Mesenchymal stem cell (in vitro differentiated cells and primary cell): ENCODE measurements around the gene EXOSC10.

ENCODE experiments used
- DNase-seq: peaks from one replicate; pipeline ENCODE4 v3.0.0-alpha.2; 2013
- H2AFZ ChIP-seq: one replicate; pipeline ENCODE4 v1.6.1; 2013; ENCODE audit warnings: low read depth, mild to moderate bottlenecking, control low read depth, inconsistent platforms, low read length, moderate library complexity
- H2AK5ac ChIP-seq: 2 replicates; pipeline ENCODE4 v1.6.1; 2013; ENCODE audit warnings: low read length, moderate library complexity, mild to moderate bottlenecking, inconsistent platforms; ENCODE audit not compliant: severe bottlenecking
- H2BK120ac ChIP-seq: one replicate; pipeline ENCODE4 v1.6.1; 2013; ENCODE audit warnings: low read depth, mild to moderate bottlenecking, inconsistent platforms, low read length, moderate library complexity
- H2BK12ac ChIP-seq, 2 experiments: one replicate each; pipeline ENCODE4 v1.6.1; 2013; ENCODE audit warnings: inconsistent platforms in 2 of 2, low read length in 2 of 2, mild to moderate bottlenecking in 2 of 2, moderate library complexity in 2 of 2, control low read depth in 1 of 2
- H2BK15ac ChIP-seq: one replicate; pipeline ENCODE4 v1.6.1; 2013; ENCODE audit warnings: mild to moderate bottlenecking, low read depth, inconsistent platforms; ENCODE audit not compliant: poor library complexity, severe bottlenecking
- H2BK5ac ChIP-seq: 2 replicates; pipeline ENCODE4 v1.6.1; 2013; ENCODE audit warnings: low read depth, mild to moderate bottlenecking, low read length, control low read depth, inconsistent platforms; ENCODE audit not compliant: poor library complexity, severe bottlenecking
- H3K14ac ChIP-seq, 2 experiments: one replicate each; pipeline ENCODE4 v1.6.1; 2013; ENCODE audit warnings: inconsistent platforms in 2 of 2, low read length in 2 of 2, control low read depth in 1 of 2, mild to moderate bottlenecking in 1 of 2, moderate library complexity in 1 of 2
- H3K18ac ChIP-seq, 2 experiments: one replicate each; pipeline ENCODE4 v1.6.1; 2013; ENCODE audit warnings: inconsistent platforms in 2 of 2, low read length in 2 of 2, control low read depth in 1 of 2, low read depth in 1 of 2, mild to moderate bottlenecking in 1 of 2
- H3K23ac ChIP-seq, 2 experiments: one replicate each; pipeline ENCODE4 v1.6.1; 2013; ENCODE audit warnings: inconsistent platforms in 2 of 2, low read length in 2 of 2, mild to moderate bottlenecking in 2 of 2, moderate library complexity in 2 of 2, control low read depth in 1 of 2
- H3K27ac ChIP-seq: 2 replicates; pipeline ENCODE4 v1.5.1; 2013; ENCODE audit warnings: mild to moderate bottlenecking, moderate library complexity, low read length, control low read depth, inconsistent platforms; ENCODE audit not compliant: poor library complexity, severe bottlenecking
- H3K27me3 ChIP-seq, 2 experiments: 2 replicates each; pipeline versions ENCODE4 v1.6.1 to v1.7.0; 2013; ENCODE audit warnings: low read length in 2 of 2, mild to moderate bottlenecking in 2 of 2, moderate library complexity in 2 of 2, control low read depth in 1 of 2, inconsistent platforms in 1 of 2; ENCODE audit not compliant: control insufficient read depth in 1 of 2, insufficient read depth in 1 of 2
- H3K36me3 ChIP-seq, 2 experiments: 2 replicates each; pipeline versions ENCODE4 v1.6.1 to v1.7.0; 2013; ENCODE audit warnings: low read length in 2 of 2, control low read depth in 1 of 2, inconsistent platforms in 1 of 2, low read depth in 1 of 2, mild to moderate bottlenecking in 1 of 2; ENCODE audit not compliant: insufficient read depth in 2 of 2, control insufficient read depth in 1 of 2
- H3K4ac ChIP-seq, 2 experiments: one replicate each; pipeline ENCODE4 v1.6.1; 2013; ENCODE audit warnings: inconsistent platforms in 2 of 2, low read length in 2 of 2, mild to moderate bottlenecking in 2 of 2, moderate library complexity in 2 of 2, control low read depth in 1 of 2, low read depth in 1 of 2
- H3K4me1 ChIP-seq: 2 replicates; pipeline ENCODE4 v1.6.1; 2013; ENCODE audit warnings: low read depth, low read length, control low read depth; ENCODE audit not compliant: control insufficient read depth, insufficient read depth
- H3K4me2 ChIP-seq: 2 replicates; pipeline ENCODE4 v1.6.1; 2013; ENCODE audit warnings: low read length, mild to moderate bottlenecking, inconsistent platforms; ENCODE audit not compliant: poor library complexity, severe bottlenecking
- H3K4me3 ChIP-seq, 2 experiments: 2 replicates each; pipeline versions ENCODE4 v1.5.1 to v1.7.0; 2013; ENCODE audit warnings: low read length in 2 of 2, mild to moderate bottlenecking in 2 of 2, control low read depth in 1 of 2, low read depth in 1 of 2; ENCODE audit not compliant: insufficient read depth in 1 of 2
- H3K79me1 ChIP-seq: replicated peaks from 2 replicates; pipeline ENCODE4 v1.6.1; 2013; ENCODE audit warnings: mild to moderate bottlenecking, control low read depth, low read length, inconsistent platforms; ENCODE audit not compliant: poor library complexity, severe bottlenecking
- H3K9ac ChIP-seq: 2 replicates; pipeline ENCODE4 v1.7.0; 2013; ENCODE audit warnings: mild to moderate bottlenecking, low read length, moderate library complexity
- H3K9me3 ChIP-seq: 2 replicates; pipeline ENCODE4 v1.7.0; 2013; ENCODE audit warnings: mild to moderate bottlenecking, low read length; ENCODE audit not compliant: control insufficient read depth
- H4K8ac ChIP-seq: one replicate; pipeline ENCODE4 v1.6.1; 2013; ENCODE audit warnings: inconsistent platforms, mild to moderate bottlenecking, low read length, moderate library complexity
- H4K91ac ChIP-seq: one replicate; pipeline ENCODE4 v1.6.1; 2013; ENCODE audit warnings: mild to moderate bottlenecking, low read length, inconsistent platforms
- WGBS: methylation state at CpG from one replicate; pipeline ENCODE4 v1.1.7; 2013; ENCODE audit warnings: mixed read lengths; 5-methylcytosine and 5-hydroxymethylcytosine counted together

Gene EXOSC10

DNA sequence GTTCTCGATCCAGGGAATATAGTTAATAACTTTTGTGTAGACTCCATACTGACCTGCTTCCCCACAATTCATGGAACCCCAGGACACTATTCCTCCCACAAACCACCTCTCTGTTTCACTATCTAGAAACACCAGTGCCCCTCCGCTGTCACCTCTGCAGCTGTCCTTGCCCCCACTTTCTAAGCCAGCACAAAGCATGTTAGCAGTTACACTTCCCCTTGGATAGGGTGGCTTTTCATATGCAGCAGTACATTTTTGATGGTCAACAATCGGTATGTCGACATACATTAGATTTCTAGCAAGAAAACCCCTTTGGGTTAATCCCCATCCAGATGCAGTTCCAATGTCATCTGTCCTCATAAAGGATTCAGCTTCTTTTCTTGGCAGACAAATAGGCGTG is 72.8 kb downstream of the EXOSC10 start:
- Histone ChIP-seq H3K23ac (no peak overlapping the region), H4K8ac (no peak overlapping the region), H2AFZ (no peak overlapping the region), H3K18ac (no peak overlapping the region), H3K4me1 (no peaks in the 10 kb centered on the region), H3K79me1 (peaks cover 1% of the 10 kb centered on the region), H3K9ac (no peak overlapping the region), H3K9me3 (no peaks in the 10 kb centered on the region), H3K14ac (no peak overlapping the region), H2BK12ac (no peak overlapping the region), H3K36me3 (peaks cover 25 to 79% of the 10 kb centered on the region in 2 experiments), H4K91ac (no peak overlapping the region), H3K4ac (no peak overlapping the region), H2AK5ac (no peak overlapping the region), H3K4me3 (no peak overlapping the region), H2BK120ac (no peak overlapping the region), H3K27ac (no peak overlapping the region), H3K4me2 (no peak overlapping the region), H3K27me3 (no peaks in the 10 kb centered on the region), H2BK5ac (no peak overlapping the region), H2BK15ac (no peak overlapping the region)
- WGBS: 93% methylated on average over 4 of the region's 5 CpGs
- no peak for DNase-seq

DNA sequence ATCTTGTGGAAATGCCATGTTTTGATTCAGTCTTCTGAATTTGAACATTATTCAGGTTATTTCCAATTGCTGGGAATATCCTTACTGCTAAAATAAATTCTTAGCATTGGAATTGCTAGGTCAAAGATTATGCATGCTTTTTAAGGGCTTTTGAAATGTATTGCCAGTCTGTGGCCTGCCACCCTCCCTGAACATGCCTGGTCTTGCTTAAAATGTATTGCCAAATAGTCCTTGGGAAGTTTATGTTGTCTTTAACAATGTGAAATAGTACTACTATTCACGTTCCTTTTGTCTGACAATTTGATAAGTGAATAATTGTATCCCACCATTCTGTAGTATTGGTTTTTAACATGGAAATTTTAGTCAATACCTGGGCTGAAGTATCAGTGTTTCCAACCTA is 73.6 kb downstream of the EXOSC10 start:
- Histone ChIP-seq H3K36me3 (peaks cover 33 to 88% of the 10 kb centered on the region in 2 experiments), H2BK12ac (no peak overlapping the region), H2BK15ac (no peak overlapping the region), H3K4me1 (no peaks in the 10 kb centered on the region), H4K8ac (no peak overlapping the region), H3K4ac (no peak overlapping the region), H3K23ac (no peak overlapping the region), H2BK5ac (no peak overlapping the region), H3K4me3 (no peak overlapping the region), H2BK120ac (no peak overlapping the region), H3K27ac (no peak overlapping the region), H3K4me2 (no peak overlapping the region), H3K79me1 (peaks cover 5% of the 10 kb centered on the region), H3K14ac (no peak overlapping the region), H4K91ac (no peak overlapping the region), H3K9ac (peak overlapping the region; percentile 4), H3K9me3 (no peaks in the 10 kb centered on the region), H3K27me3 (no peaks in the 10 kb centered on the region), H2AK5ac (no peak overlapping the region), H2AFZ (no peak overlapping the region), H3K18ac (no peak overlapping the region)
- DNase-seq: no peak
- WGBS: no CpG with 5 or more reads among the region's 1 CpG

DNA sequence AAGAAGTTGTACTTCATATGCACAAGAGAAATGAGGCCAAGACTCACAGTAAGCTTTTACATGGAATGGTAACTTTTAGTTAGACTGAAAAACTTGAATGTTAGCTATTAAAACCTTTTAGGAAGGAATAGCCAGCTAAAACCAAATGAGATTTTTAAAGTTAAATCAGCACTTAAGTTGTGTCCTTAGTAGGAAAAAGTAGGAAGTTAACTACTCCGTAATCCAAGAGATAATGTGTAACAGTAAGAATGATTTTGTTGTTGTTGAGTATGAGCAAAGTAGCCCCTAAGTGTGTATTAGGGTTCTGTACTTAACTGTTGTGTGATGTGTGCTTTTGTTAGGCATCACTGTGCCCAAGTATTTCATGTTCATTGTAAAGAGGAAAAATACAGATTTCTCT is 74.1 kb downstream of the EXOSC10 start:
- Histone ChIP-seq H2BK15ac (no peak overlapping the region), H2AK5ac (no peak overlapping the region), H3K36me3 (peaks cover 31 to 88% of the 10 kb centered on the region in 2 experiments), H3K4me3 (no peak overlapping the region), H2BK5ac (no peak overlapping the region), H3K9ac (peak overlapping the region; percentile 4), H3K27me3 (no peaks in the 10 kb centered on the region), H4K8ac (no peak overlapping the region), H3K18ac (no peak overlapping the region), H3K79me1 (peaks cover 6% of the 10 kb centered on the region), H3K4me2 (no peak overlapping the region), H2BK120ac (no peak overlapping the region), H3K4ac (no peak overlapping the region), H3K27ac (peak overlapping the region; percentile 35), H3K9me3 (no peaks in the 10 kb centered on the region), H2BK12ac (no peak overlapping the region), H3K4me1 (no peaks in the 10 kb centered on the region), H3K14ac (no peak overlapping the region), H2AFZ (no peak overlapping the region), H3K23ac (no peak overlapping the region), H4K91ac (no peak overlapping the region)
- DNase-seq: no peak
- WGBS: 100% methylated on average over 1 of the region's 1 CpG

DNA sequence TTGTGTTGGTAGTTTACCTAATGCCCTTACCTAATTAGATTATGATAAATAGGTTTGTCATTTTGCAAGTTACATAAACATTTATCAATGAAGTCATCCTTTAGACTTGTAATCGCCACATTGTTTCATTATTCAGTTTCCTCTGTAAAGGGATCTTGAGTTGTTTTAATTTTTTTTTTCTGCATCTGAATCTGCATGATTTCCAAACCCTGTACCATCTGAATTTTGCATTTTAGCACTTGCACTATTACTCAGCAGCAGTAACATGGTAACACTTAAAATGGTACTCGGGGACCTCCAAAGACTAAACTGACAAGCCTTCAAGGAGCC is 74.8 kb downstream of the EXOSC10 start:
- no peak overlapping the region for H2BK120ac ChIP-seq
- no peak overlapping the region for H2BK12ac ChIP-seq
- H3K27ac ChIP-seq: no peak overlapping the region
- no peaks in the 10 kb centered on the region for H3K27me3 ChIP-seq
- H3K36me3 ChIP-seq: peaks cover 37 to 89% of the 10 kb centered on the region in 2 experiments
- H3K18ac ChIP-seq: no peak overlapping the region
- no peak overlapping the region for H3K14ac ChIP-seq
- H4K8ac ChIP-seq: no peak overlapping the region
- H2BK5ac ChIP-seq: no peak overlapping the region
- no peaks in the 10 kb centered on the region for H3K4me1 ChIP-seq
- no peak overlapping the region for H2AFZ ChIP-seq
- H3K4me2 ChIP-seq: no peak overlapping the region
- peaks cover 6% of the 10 kb centered on the region for H3K79me1 ChIP-seq
- H2BK15ac ChIP-seq: no peak overlapping the region
- H3K9me3 ChIP-seq: no peaks in the 10 kb centered on the region
- H4K91ac ChIP-seq: no peak overlapping the region
- no peak overlapping the region for H3K23ac ChIP-seq
- no peak overlapping the region for H2AK5ac ChIP-seq
- H3K9ac ChIP-seq: no peak overlapping the region
- no peak overlapping the region for H3K4ac ChIP-seq
- no peak overlapping the region for H3K4me3 ChIP-seq
- DNase-seq: no peak
- 89% methylated on average over 1 of the region's 2 CpGs for WGBS
